Skin epidermis (tissue), 12 donors: Measurements from ENCODE around the gene RFXAP.
"Not testable (repeated sequence)": the region's sequence is repeated elsewhere in the genome, so short reads cannot be mapped to it uniquely, and the experiment has no call there.

Source experiments
- H3K27ac ChIP-seq, 21 experiments: fragments of 200-600 bp; sonication (generic) in 11 of 21; one replicate each; pipeline ENCODE4 v1.5.0; 2020; ENCODE audit warnings: mild to moderate bottlenecking in 3 of 21, inconsistent platforms in 2 of 21, moderate library complexity in 2 of 21
- H3K4me3 ChIP-seq, 7 experiments: fragments of 200-600 bp; sonication (generic) in 2 of 7; one replicate each; pipeline ENCODE4 v1.5.0; 2020; ENCODE audit warnings: inconsistent platforms in 2 of 7, mild to moderate bottlenecking in 2 of 7, moderate library complexity in 1 of 7

RFXAP gene

GRCh38 chr13:36818804-36819738, at the start of gene RFXAP:
RFXAP (plus strand) TSS chr13:36819222; CDS start chr13:36819358, 136 bp downstream.
- H3K4me3 ChIP-seq: peak within 1 kb of the TSS; percentile 61 to 96 (median 74)
- peak within 1 kb of the TSS in 20 of 21 experiments; percentile 39 to 90 (median 78) for H3K27ac ChIP-seq

- H3K27ac ChIP-seq: no peak overlapping the region
- H3K4me3 ChIP-seq: no peak overlapping the region
Measured at GRCh38 chr13:36769545-36769944, 49.5 kb upstream of the RFXAP start.

GRCh38 chr13:36770741-36771140, 48.3 kb upstream of the RFXAP start:
- no peak overlapping the region for H3K27ac ChIP-seq

GRCh38 chr13:36772853-36773252, 46.2 kb upstream of the RFXAP start:
- Histone ChIP-seq H3K27ac (no peak overlapping the region), H3K4me3 (no peak overlapping the region)

More at GRCh38 chr13:36770741-36771140, 48.3 kb upstream of the RFXAP start:
- H3K4me3 ChIP-seq: no peak overlapping the region

GRCh38 chr13:36774931-36775330, 44.1 kb upstream of the RFXAP start:
- H3K4me3 ChIP-seq: no peak overlapping the region
- H3K27ac ChIP-seq: no peak overlapping the region

GRCh38 chr13:36776175-36776574, 42.8 kb upstream of the RFXAP start:
- no peak overlapping the region for H3K4me3 ChIP-seq
- H3K27ac ChIP-seq: no peak overlapping the region

- H3K4me3 ChIP-seq: no peak overlapping the region
- H3K27ac ChIP-seq: no peak overlapping the region
Measured at GRCh38 chr13:36778083-36778671, 40.8 kb upstream of the RFXAP start.

- H3K27ac ChIP-seq: no peak overlapping the region
- no peak overlapping the region for H3K4me3 ChIP-seq
Measured at GRCh38 chr13:36783890-36784289, 35.1 kb upstream of the RFXAP start.

GRCh38 chr13:36786175-36786574, 32.8 kb upstream of the RFXAP start:
- not testable (repeated sequence) for H3K27ac ChIP-seq, H3K4me3 ChIP-seq

- Histone ChIP-seq H3K4me3 (no peak overlapping the region), H3K27ac (no peak overlapping the region)
Measured at GRCh38 chr13:36787181-36787580, 31.8 kb upstream of the RFXAP start.

- Histone ChIP-seq H3K27ac (no peak overlapping the region), H3K4me3 (no peak overlapping the region)
Measured at GRCh38 chr13:36788276-36788675, 30.7 kb upstream of the RFXAP start.

GRCh38 chr13:36789061-36789460, 30.0 kb upstream of the RFXAP start:
- Histone ChIP-seq H3K27ac (no peak overlapping the region), H3K4me3 (no peak overlapping the region)

- Histone ChIP-seq H3K4me3 (no peak overlapping the region), H3K27ac (no peak overlapping the region)
Measured at GRCh38 chr13:36789730-36790129, 29.3 kb upstream of the RFXAP start.

- Histone ChIP-seq H3K27ac (no peak overlapping the region), H3K4me3 (no peak overlapping the region)
Measured at GRCh38 chr13:36794706-36795105, 24.3 kb upstream of the RFXAP start.

- no peak overlapping the region for H3K27ac ChIP-seq
Measured at GRCh38 chr13:36795463-36795862, 23.6 kb upstream of the RFXAP start.

GRCh38 chr13:36796052-36796451, 23.0 kb upstream of the RFXAP start:
- no peak overlapping the region for H3K27ac ChIP-seq

More at GRCh38 chr13:36795463-36795862, 23.6 kb upstream of the RFXAP start:
- no peak overlapping the region for H3K4me3 ChIP-seq

GRCh38 chr13:36801035-36801434, 18.0 kb upstream of the RFXAP start:
- H3K4me3 ChIP-seq: no peak overlapping the region
- no peak overlapping the region for H3K27ac ChIP-seq

More at GRCh38 chr13:36796052-36796451, 23.0 kb upstream of the RFXAP start:
- H3K4me3 ChIP-seq: no peak overlapping the region

- no peak overlapping the region for H3K4me3 ChIP-seq
- no peak overlapping the region for H3K27ac ChIP-seq
Measured at GRCh38 chr13:36804588-36804987, 14.4 kb upstream of the RFXAP start.

- Histone ChIP-seq H3K27ac (no peak overlapping the region), H3K4me3 (no peak overlapping the region)
Measured at GRCh38 chr13:36806102-36806501, 12.9 kb upstream of the RFXAP start.

GRCh38 chr13:36807616-36808015, 11.4 kb upstream of the RFXAP start:
- Histone ChIP-seq H3K4me3 (no peak overlapping the region), H3K27ac (no peak overlapping the region)

- Histone ChIP-seq H3K4me3 (no peak overlapping the region), H3K27ac (no peak overlapping the region)
Measured at GRCh38 chr13:36813225-36813624, 5.8 kb upstream of the RFXAP start.
